ENCODE measurements around the gene PAK5. TPM values are rescaled to one million over a fixed set of nuclear protein-coding genes. Genes with fewer than 3 reads are reported as not detected.

Gene PAK5
- total RNA-seq, 4 donors from 2014 or later, result not detected

GRCh38 chr20:9837634-9838033, 1.2 kb downstream of the PAK5 start:
- Histone ChIP-seq H3K27ac (no peak overlapping the region), H3K27me3 (no peaks in the 10 kb centered on the region), H3K4me1 (no peaks in the 10 kb centered on the region), H3K4me3 (no peak overlapping the region), H3K36me3 (no peaks in the 10 kb centered on the region), H3K9me3 (no peaks in the 10 kb centered on the region)
- no peak for DNase-seq
- TF ChIP-seq POLR2A (IDR thresholded peaks at IDR 0.05), result no peak
- no peak for TF ChIP-seq CTCF (IDR thresholded peaks at IDR 0.05)

- no peak for DNase-seq
- no peak overlapping the region for H3K27ac ChIP-seq
- TF ChIP-seq POLR2A (IDR thresholded peaks at IDR 0.05), result no peak
- TF ChIP-seq CTCF (IDR thresholded peaks at IDR 0.05), result no peak
- no peaks in the 10 kb centered on the region for H3K27me3 ChIP-seq
- no peaks in the 10 kb centered on the region for H3K36me3 ChIP-seq
- no peak overlapping the region for H3K4me3 ChIP-seq
- no peaks in the 10 kb centered on the region for H3K4me1 ChIP-seq
- no peaks in the 10 kb centered on the region for H3K9me3 ChIP-seq
Measured at GRCh38 chr20:9835302-9835701, 3.6 kb downstream of the PAK5 start.

GRCh38 chr20:9831032-9831431, 7.8 kb downstream of the PAK5 start:
- TF ChIP-seq CTCF (IDR thresholded peaks at IDR 0.05) (no peak), POLR2A (IDR thresholded peaks at IDR 0.05) (no peak)
- Histone ChIP-seq H3K9me3 (no peaks in the 10 kb centered on the region), H3K4me3 (no peak overlapping the region), H3K27me3 (no peaks in the 10 kb centered on the region), H3K36me3 (no peaks in the 10 kb centered on the region), H3K27ac (no peak overlapping the region), H3K4me1 (no peaks in the 10 kb centered on the region)
- DNase-seq, result no peak

DNA sequence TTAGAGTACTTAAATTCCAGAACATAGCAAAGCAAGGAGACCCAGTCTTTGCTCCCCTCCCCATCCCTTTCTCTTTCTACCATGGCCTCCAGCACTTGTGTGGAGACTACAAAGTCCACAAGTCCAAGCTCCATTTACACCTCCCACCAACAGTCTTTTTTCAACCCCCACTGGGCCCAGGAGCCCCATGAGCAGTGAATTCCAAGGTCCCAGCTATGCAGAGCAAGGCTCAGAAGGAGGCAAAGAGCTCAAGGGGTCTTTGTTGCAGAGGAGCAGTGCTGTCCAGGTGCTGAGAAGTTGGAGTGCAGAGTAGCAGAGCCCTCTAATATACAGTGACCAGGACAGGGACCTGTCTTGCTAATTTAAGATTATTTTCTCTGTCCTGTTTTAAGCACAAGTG, 9.0 kb downstream of the PAK5 start:
- Histone ChIP-seq H3K27ac (no peak overlapping the region), H3K4me1 (no peaks in the 10 kb centered on the region), H3K36me3 (no peaks in the 10 kb centered on the region), H3K4me3 (no peak overlapping the region), H3K27me3 (no peaks in the 10 kb centered on the region), H3K9me3 (no peaks in the 10 kb centered on the region)
- DNase-seq, result no peak
- TF ChIP-seq POLR2A (IDR thresholded peaks at IDR 0.05), result no peak
- no peak for TF ChIP-seq CTCF (IDR thresholded peaks at IDR 0.05)

- TF ChIP-seq CTCF (IDR thresholded peaks at IDR 0.05), result no peak
- TF ChIP-seq POLR2A (IDR thresholded peaks at IDR 0.05), result no peak
- Histone ChIP-seq H3K9me3 (no peaks in the 10 kb centered on the region), H3K4me1 (no peaks in the 10 kb centered on the region), H3K27ac (no peak overlapping the region), H3K36me3 (no peaks in the 10 kb centered on the region), H3K27me3 (no peaks in the 10 kb centered on the region), H3K4me3 (no peak overlapping the region)
- DNase-seq, result no peak
Measured at GRCh38 chr20:9817654-9818053, 21.2 kb downstream of the PAK5 start.

GRCh38 chr20:9815632-9816031, 23.2 kb downstream of the PAK5 start:
- Histone ChIP-seq H3K4me1 (no peaks in the 10 kb centered on the region), H3K27ac (no peak overlapping the region), H3K9me3 (no peaks in the 10 kb centered on the region), H3K27me3 (no peaks in the 10 kb centered on the region), H3K4me3 (no peak overlapping the region), H3K36me3 (no peaks in the 10 kb centered on the region)
- DNase-seq, result no peak
- TF ChIP-seq POLR2A (IDR thresholded peaks at IDR 0.05) (no peak), CTCF (IDR thresholded peaks at IDR 0.05) (no peak)

All from Peyer's patch (tissue), 4 donors.